Progenitor cell of endocrine pancreas (in vitro differentiated cells): ENCODE results near the gene GAS7. TPM values are rescaled to one million over a fixed set of nuclear protein-coding genes. Genes with fewer than 3 reads are reported as not detected.

Source experiments
- DNase-seq: peaks from one replicate; pipeline ENCODE4 v3.0.0; 2021; ENCODE audit warnings: low spot score; ENCODE audit not compliant: unreplicated experiment
- H3K27ac Mint-ChIP-seq: 2 replicates; pipeline ENCODE4 v1.8.0; 2021; ENCODE audit warnings: mild to moderate bottlenecking, moderate library complexity, mixed read lengths
- H3K27me3 Mint-ChIP-seq: 2 replicates; pipeline ENCODE4 v1.8.0; 2021; ENCODE audit warnings: mixed read lengths
- H3K36me3 Mint-ChIP-seq: 2 replicates; pipeline ENCODE4 v1.8.0; 2022; ENCODE audit warnings: mixed read lengths; ENCODE audit not compliant: insufficient read depth
- H3K4me1 Mint-ChIP-seq: 2 replicates; pipeline ENCODE4 v1.8.0; 2021; ENCODE audit warnings: low read depth, mixed read lengths
- H3K4me3 Mint-ChIP-seq: 2 replicates; pipeline ENCODE4 v1.8.0; 2021; ENCODE audit warnings: low read depth, mild to moderate bottlenecking, moderate library complexity, mixed read lengths
- H3K9me3 Mint-ChIP-seq: 2 replicates; pipeline ENCODE4 v1.8.0; 2021; ENCODE audit warnings: low read depth, mixed read lengths
- total RNA-seq: library from RNA; stranded (reverse); gene quantifications from 2 replicates; pipeline ENCODE4 v1.2.1, GENCODE V29; 2021
- TF ChIP-seq, protein P1 (sequence below): fragments of 200-600 bp; sonication (generic); IDR thresholded peaks from one replicate; pipeline ENCODE4 v1.5.0; 2021; ENCODE audit warnings: antibody characterized with exemption, mild to moderate bottlenecking; ENCODE audit not compliant: unreplicated experiment

The GAS7 gene
- total RNA-seq, 1 donor from 2014 or later = 3.4 TPM

- no peak for DNase-seq
- no peaks in the 10 kb centered on the region for H3K4me1 Mint-ChIP-seq
- no peaks in the 10 kb centered on the region for H3K27me3 Mint-ChIP-seq
- TF ChIP-seq, protein P1, sequence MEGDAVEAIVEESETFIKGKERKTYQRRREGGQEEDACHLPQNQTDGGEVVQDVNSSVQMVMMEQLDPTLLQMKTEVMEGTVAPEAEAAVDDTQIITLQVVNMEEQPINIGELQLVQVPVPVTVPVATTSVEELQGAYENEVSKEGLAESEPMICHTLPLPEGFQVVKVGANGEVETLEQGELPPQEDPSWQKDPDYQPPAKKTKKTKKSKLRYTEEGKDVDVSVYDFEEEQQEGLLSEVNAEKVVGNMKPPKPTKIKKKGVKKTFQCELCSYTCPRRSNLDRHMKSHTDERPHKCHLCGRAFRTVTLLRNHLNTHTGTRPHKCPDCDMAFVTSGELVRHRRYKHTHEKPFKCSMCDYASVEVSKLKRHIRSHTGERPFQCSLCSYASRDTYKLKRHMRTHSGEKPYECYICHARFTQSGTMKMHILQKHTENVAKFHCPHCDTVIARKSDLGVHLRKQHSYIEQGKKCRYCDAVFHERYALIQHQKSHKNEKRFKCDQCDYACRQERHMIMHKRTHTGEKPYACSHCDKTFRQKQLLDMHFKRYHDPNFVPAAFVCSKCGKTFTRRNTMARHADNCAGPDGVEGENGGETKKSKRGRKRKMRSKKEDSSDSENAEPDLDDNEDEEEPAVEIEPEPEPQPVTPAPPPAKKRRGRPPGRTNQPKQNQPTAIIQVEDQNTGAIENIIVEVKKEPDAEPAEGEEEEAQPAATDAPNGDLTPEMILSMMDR = no peak
- no peaks in the 10 kb centered on the region for H3K36me3 Mint-ChIP-seq
- peak overlapping the region; percentile 45 for H3K27ac Mint-ChIP-seq
- H3K4me3 Mint-ChIP-seq = no peak overlapping the region
- peaks cover 3% of the 10 kb centered on the region for H3K9me3 Mint-ChIP-seq
Observed at GRCh38 chr17:9918804-9919352, 279.5 kb downstream of the GAS7 start.

DNA sequence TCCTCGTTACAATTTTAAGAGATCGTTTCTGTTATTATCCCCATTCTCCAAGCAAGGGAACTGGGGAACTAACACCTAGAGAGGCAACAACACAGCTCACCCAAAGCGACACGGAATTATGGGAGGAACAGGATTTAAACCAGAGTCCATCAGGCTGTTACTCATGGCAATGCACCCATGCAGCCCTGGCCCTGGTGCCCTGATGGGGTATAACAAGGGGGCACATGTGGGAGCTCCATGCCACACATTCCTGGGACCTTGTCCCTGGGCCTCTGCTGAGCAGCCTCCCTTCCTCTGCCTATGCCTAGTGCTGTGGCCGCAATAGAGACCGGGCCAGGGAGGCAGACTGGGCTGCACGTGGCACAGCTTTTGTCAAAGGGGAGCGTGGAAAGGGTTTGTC lies 280.1 kb downstream of the GAS7 start:
- H3K4me3 Mint-ChIP-seq = no peak overlapping the region
- H3K9me3 Mint-ChIP-seq = peaks cover 3% of the 10 kb centered on the region
- TF ChIP-seq, protein P1 = no peak

DNA sequence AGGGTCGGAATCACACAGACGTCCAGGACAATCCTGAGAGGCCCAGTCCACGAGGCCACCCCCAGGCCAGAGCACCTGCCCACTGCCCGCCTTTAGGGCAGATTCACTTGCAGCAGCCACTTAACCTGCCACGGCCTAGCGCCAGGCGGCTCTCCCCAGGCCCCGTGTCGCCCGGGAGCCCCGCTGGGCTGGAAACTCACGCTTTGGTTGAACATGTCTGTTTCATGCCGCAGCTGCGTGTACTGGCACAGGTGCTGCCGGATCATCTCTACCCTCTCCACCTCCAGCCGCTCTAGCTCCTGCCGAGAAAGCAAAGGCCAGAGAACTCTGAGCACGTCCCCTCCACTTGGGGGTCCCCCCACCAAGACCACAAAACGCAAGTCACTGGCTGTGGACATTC lies 280.6 kb downstream of the GAS7 start:
- TF ChIP-seq, protein P1 = no peak
- Mint-ChIP-seq H3K36me3 (no peaks in the 10 kb centered on the region), H3K4me1 (no peaks in the 10 kb centered on the region), H3K27ac (no peak overlapping the region), H3K9me3 (peaks cover 3% of the 10 kb centered on the region), H3K4me3 (no peak overlapping the region), H3K27me3 (no peaks in the 10 kb centered on the region)
- no peak for DNase-seq

More for the DNA sequence above, 280.1 kb downstream of the GAS7 start:
- Mint-ChIP-seq H3K4me1 (no peaks in the 10 kb centered on the region), H3K36me3 (no peaks in the 10 kb centered on the region), H3K27me3 (no peaks in the 10 kb centered on the region), H3K27ac (peak overlapping the region; percentile 45)
- DNase-seq = no peak

- TF ChIP-seq, protein P1 = no peak
- Mint-ChIP-seq H3K4me1 (no peaks in the 10 kb centered on the region), H3K9me3 (peaks cover 3% of the 10 kb centered on the region), H3K27ac (no peak overlapping the region), H3K27me3 (no peaks in the 10 kb centered on the region), H3K4me3 (no peak overlapping the region), H3K36me3 (no peaks in the 10 kb centered on the region)
- DNase-seq = no peak
Observed at GRCh38 chr17:9917131-9917530, 281.3 kb downstream of the GAS7 start.

GRCh38 chr17:9916108-9916507 lies 282.3 kb downstream of the GAS7 start:
- no peak overlapping the region for H3K27ac Mint-ChIP-seq
- no peak for DNase-seq
- no peaks in the 10 kb centered on the region for H3K36me3 Mint-ChIP-seq
- H3K27me3 Mint-ChIP-seq = peaks cover 2% of the 10 kb centered on the region
- TF ChIP-seq, protein P1 = no peak
- H3K9me3 Mint-ChIP-seq = peaks cover 3% of the 10 kb centered on the region
- H3K4me1 Mint-ChIP-seq = no peaks in the 10 kb centered on the region
- no peak overlapping the region for H3K4me3 Mint-ChIP-seq
